Testis (tissue), 3 donors: ENCODE data around the gene PUM1. TPM values are rescaled to one million over a fixed set of nuclear protein-coding genes. Genes with fewer than 3 reads are reported as not detected.
"Not testable (repeated sequence)": the region's sequence is repeated elsewhere in the genome, so short reads cannot be mapped to it uniquely, and the experiment has no call there.

ENCODE experiments used
- DNase-seq: peaks from one replicate; pipeline ENCODE4 v3.0.0-alpha.2; 2019
- H3K27ac ChIP-seq, 2 donors: fragments of 200-600 bp; sonication (generic); one replicate each; pipeline ENCODE4 v1.5.1; 2019
- H3K27me3 ChIP-seq: fragments of 200-600 bp; sonication (generic); one replicate; pipeline ENCODE4 v1.5.1; 2019
- H3K36me3 ChIP-seq: fragments of 200-600 bp; sonication (generic); one replicate; pipeline ENCODE4 v1.5.1; 2017; ENCODE audit warnings: low read depth; ENCODE audit errors: missing control alignments
- H3K4me1 ChIP-seq: fragments of 200-600 bp; sonication (generic); one replicate; pipeline ENCODE4 v1.5.1; 2019
- H3K4me3 ChIP-seq, 2 donors: fragments of 200-600 bp; sonication (generic); one replicate each; pipeline ENCODE4 v1.5.1; 2017 to 2019
- H3K9me3 ChIP-seq: fragments of 200-600 bp; sonication (generic); one replicate; pipeline ENCODE4 v1.5.1; 2017
- POLR2A ChIP-seq: fragments of 450-650 bp; IDR thresholded peaks from one replicate; pipeline ENCODE4 v1.6.1; 2017; ENCODE audit warnings: antibody characterized with exemption, mild to moderate bottlenecking, moderate library complexity
- WGBS, 2 donors: methylation state at CpG; one replicate each; pipeline ENCODE4 v1.1.5; 2018; 5-methylcytosine and 5-hydroxymethylcytosine counted together
- intact Hi-C: fragments of 100-400 bp; cut with DNase I; formaldehyde crosslinking; loops from one replicate; pipeline ENCODE4 v1.15.1; 2023; ENCODE audit warnings: low total_unique reads
- polyA plus RNA-seq: library from polyadenylated mRNA; stranded (reverse); fragments of 350-450 nt; fragmentation: Illumina TruSeq; extraction: RNeasy Lipid Tissue Mini Kit (QIAGEN cat#74804); gene quantifications from one replicate; pipeline ENCODE4 v1.2.3, GENCODE V29; 2014; ENCODE audit warnings: low read depth, low replicate concordance; ENCODE audit not compliant: insufficient read depth
- total RNA-seq, 2 donors: library from RNA; depleted of rRNA; stranded (reverse); fragments of >200 nt; gene quantifications; one replicate each; pipeline ENCODE4 v1.2.3, GENCODE V29; 2016
- TF ChIP-seq, protein P1 (sequence below), 3 experiments: fragments of 450-650 bp in 2 of 3; fragments of 200-600 bp in 1 of 3; sonication (generic) in 1 of 3; IDR thresholded peaks; one replicate each; pipeline ENCODE4 v1.5.1; 2016 to 2019; ENCODE audit warnings: antibody characterized with exemption in 3 of 3, mild to moderate bottlenecking in 2 of 3, moderate library complexity in 1 of 3

Gene PUM1
- total and polyA plus RNA-seq, 3 donors from 2014 or later: 41.3 to 89.0 (median 70.5) TPM

DNA sequence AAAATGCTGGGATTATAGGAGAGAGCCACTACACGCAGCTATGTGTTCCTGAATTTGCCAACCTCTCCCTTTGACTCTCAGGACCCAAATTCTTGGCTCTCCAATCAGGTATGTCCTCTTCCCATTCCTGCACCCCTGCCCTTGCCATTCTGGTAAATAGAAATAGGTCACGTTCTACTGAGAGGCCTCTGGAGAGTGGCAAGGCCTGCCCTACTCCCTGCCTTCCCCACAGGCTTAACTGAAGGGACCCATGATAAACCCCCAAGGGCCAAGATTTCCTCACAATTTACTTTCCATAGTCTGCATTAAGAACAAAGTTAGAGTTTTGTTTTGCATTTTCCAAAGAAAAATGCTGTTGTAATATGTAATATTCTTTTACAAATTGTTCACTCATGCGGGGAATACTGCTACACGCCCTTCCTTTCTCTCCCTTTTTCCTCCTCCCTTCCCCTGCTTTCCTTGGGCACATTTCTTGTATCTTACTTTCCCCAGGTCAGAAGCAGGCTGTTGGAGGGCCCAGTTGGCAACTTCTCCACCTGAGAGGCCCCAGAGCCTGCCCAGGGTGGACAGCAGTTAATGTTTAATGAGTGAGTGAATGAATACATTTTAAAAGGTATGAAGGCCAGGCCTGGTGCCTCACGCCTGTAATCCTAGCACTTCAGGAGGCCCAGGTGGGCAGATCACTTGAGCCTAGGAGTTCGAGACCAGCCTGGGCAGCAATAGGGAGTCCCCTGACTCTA, 33.9 kb upstream of the PUM1 start:
- WGBS, 2 donors: 85 to 94% methylated on average over 6 of the region's 6 CpGs
- no peak for TF ChIP-seq POLR2A
- TF ChIP-seq, protein P1, sequence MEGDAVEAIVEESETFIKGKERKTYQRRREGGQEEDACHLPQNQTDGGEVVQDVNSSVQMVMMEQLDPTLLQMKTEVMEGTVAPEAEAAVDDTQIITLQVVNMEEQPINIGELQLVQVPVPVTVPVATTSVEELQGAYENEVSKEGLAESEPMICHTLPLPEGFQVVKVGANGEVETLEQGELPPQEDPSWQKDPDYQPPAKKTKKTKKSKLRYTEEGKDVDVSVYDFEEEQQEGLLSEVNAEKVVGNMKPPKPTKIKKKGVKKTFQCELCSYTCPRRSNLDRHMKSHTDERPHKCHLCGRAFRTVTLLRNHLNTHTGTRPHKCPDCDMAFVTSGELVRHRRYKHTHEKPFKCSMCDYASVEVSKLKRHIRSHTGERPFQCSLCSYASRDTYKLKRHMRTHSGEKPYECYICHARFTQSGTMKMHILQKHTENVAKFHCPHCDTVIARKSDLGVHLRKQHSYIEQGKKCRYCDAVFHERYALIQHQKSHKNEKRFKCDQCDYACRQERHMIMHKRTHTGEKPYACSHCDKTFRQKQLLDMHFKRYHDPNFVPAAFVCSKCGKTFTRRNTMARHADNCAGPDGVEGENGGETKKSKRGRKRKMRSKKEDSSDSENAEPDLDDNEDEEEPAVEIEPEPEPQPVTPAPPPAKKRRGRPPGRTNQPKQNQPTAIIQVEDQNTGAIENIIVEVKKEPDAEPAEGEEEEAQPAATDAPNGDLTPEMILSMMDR (IDR thresholded peaks at IDR 0.05): no peak
- DNase-seq: no peak
- H3K36me3 ChIP-seq: no peaks in the 10 kb centered on the region
- H3K4me1 ChIP-seq: peaks cover 15% of the 10 kb centered on the region
- no peaks in the 10 kb centered on the region for H3K9me3 ChIP-seq
- H3K27ac ChIP-seq: no peak overlapping the region
- no peaks in the 10 kb centered on the region for H3K27me3 ChIP-seq
- intact Hi-C loops: no loop called here
- no peak overlapping the region for H3K4me3 ChIP-seq

DNA sequence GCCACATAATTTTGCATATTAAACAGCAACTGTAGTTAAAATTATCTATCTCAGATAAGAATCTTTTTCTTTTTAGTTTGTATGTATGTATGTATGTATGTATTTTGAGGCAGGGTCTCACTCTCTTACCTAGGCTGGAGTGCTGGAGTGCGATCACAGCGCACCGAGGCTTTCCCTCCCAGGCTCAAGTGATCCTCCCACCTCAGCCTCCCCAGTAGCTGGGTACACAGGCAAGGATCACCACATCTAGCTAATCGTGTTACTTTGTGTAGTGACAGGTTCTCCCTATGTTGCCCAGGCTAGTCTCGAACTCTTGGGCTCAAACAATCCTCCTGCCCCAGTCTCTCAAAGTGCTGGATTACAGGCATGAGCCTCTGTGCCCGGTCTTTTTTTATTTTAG, 30.5 kb upstream of the PUM1 start:
- Histone ChIP-seq H3K36me3 (no peaks in the 10 kb centered on the region), H3K4me1 (peaks cover 3% of the 10 kb centered on the region), H3K27me3 (no peaks in the 10 kb centered on the region), H3K4me3 (no peak overlapping the region), H3K9me3 (no peaks in the 10 kb centered on the region), H3K27ac (no peak overlapping the region)
- 84 to 87% methylated on average over 6 of the region's 6 CpGs for WGBS, 2 donors
- TF ChIP-seq POLR2A: no peak
- TF ChIP-seq, protein P1 (IDR thresholded peaks at IDR 0.05): no peak
- intact Hi-C loops: no loop called here
- DNase-seq: no peak

DNA sequence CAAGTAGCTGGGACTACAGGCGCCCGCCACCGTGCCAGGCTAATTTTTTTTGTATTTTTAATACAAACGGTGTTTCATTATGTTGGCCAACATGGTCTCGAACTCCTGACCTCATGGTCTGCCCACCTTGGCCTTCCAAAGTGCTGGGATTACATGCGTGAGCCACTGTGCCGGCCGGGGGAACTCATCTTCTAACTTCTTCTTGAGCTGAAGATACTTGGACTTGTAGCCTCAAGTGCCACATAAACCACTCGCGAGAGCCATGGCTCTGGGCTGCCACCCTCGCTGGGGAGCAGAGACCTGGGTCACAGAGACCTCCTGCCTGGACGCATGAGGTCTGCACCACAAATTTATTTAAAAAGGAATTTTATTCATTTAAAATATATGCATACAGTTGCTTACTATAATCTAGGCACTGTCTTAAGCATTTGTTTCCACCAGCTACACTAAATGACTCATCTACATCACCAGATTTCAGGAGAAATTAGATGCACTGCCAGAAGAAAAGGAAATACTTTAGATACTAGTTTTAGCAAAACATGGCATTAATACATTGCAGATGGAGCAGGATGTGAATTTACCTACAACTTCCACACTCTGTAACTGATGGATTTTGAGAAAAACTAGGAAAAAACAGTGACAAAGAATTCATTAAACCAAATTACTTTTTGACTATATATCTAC, 29.9 kb upstream of the PUM1 start:
- intact Hi-C loops: no loop called here
- no peaks in the 10 kb centered on the region for H3K9me3 ChIP-seq
- 94% methylated on average over 12 of the region's 12 CpGs for WGBS, 2 donors
- no peak overlapping the region for H3K27ac ChIP-seq
- TF ChIP-seq POLR2A: no peak
- TF ChIP-seq, protein P1 (IDR thresholded peaks at IDR 0.05): no peak
- no peaks in the 10 kb centered on the region for H3K27me3 ChIP-seq
- no peak overlapping the region for H3K4me3 ChIP-seq
- DNase-seq: no peak
- no peaks in the 10 kb centered on the region for H3K4me1 ChIP-seq
- no peaks in the 10 kb centered on the region for H3K36me3 ChIP-seq

DNA sequence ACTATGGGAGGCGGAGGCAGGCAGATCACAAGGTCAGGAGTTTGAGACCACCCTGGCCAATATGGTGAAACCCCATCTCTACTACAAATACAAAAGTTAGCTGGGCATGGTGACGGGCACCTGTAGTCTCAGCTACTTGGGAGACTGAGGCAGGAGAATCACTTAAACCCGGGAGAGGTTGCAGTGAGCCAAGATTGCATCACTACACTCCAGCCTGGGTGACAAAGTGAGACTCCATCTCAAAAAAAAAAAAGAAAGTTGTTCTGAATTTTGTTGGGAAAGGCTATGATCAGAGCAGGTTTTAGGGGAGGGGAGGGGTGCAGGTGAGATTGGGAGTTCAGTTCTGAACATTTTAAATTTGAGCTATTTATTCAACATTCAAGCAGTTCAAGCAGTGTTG, 22.6 kb upstream of the PUM1 start:
- H3K9me3 ChIP-seq, H3K4me3 ChIP-seq, DNase-seq, intact Hi-C loops, H3K27ac ChIP-seq, H3K4me1 ChIP-seq, H3K27me3 ChIP-seq, H3K36me3 ChIP-seq: not testable (repeated sequence)
- WGBS, 2 donors: 89 to 96% methylated on average over 3 of the region's 3 CpGs

DNA sequence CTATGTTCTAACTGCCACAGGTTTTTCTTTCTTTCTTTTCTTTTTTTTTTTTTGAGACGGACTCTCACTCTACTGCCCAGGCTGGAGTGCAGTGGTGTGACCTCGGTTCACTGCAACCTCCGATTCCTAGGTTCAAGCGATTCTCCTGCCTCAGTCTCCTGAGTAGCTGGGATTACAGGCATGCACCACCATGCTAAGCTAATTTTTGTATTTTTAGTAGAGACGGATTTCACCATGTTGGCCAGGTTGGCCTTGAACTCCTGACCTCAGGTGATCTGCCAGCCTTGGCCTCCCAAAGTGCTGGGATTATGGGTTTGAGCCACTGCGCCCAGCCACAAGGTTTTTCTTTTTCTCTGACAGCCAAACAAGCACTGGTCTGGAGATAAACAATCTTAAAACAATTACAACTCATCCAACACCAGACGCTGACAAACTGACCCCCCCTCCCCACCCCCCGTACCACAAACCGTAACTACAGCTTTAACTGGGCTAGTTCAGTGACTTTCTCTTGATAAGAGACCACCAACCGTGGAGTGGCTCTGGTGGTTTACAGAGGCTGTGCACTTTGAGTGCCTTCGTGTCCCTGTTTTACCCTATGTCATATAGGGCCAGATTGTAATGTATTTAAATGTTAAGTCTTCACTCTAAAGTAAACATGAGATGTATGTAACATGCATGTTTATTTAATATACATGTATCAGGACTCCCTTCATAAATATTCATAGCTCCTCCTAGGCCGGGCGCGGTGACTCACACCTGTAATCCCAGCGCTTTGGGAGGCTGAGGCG, 19.5 kb upstream of the PUM1 start:
- TF ChIP-seq POLR2A: no peak
- TF ChIP-seq, protein P1 (IDR thresholded peaks at IDR 0.05): no peak
- DNase-seq: no peak
- no peaks in the 10 kb centered on the region for H3K27me3 ChIP-seq
- WGBS, 2 donors: 75 to 78% methylated on average over 16 of the region's 16 CpGs
- no peak overlapping the region for H3K27ac ChIP-seq
- intact Hi-C loops: no loop called here
- no peak overlapping the region for H3K4me3 ChIP-seq
- no peaks in the 10 kb centered on the region for H3K36me3 ChIP-seq
- no peaks in the 10 kb centered on the region for H3K9me3 ChIP-seq
- no peaks in the 10 kb centered on the region for H3K4me1 ChIP-seq
